IPS-18a (cell line): ENCODE measurements around the gene ZNF692.

Experiments
- H3K27ac ChIP-seq: one replicate; pipeline ENCODE4 v1.5.1; 2013; ENCODE audit warnings: low read length
- H3K27me3 ChIP-seq: one replicate; pipeline ENCODE4 v1.6.1; 2013; ENCODE audit warnings: mild to moderate bottlenecking, low read length; ENCODE audit not compliant: control insufficient read depth, insufficient read depth
- H3K36me3 ChIP-seq: one replicate; pipeline ENCODE4 v1.6.1; 2013; ENCODE audit warnings: low read depth, low read length; ENCODE audit not compliant: control insufficient read depth
- H3K4me1 ChIP-seq: one replicate; pipeline ENCODE4 v1.6.1; 2013; ENCODE audit warnings: low read depth, low read length; ENCODE audit not compliant: control insufficient read depth
- H3K4me3 ChIP-seq: one replicate; pipeline ENCODE4 v1.5.1; 2013; ENCODE audit warnings: low read length
- H3K9ac ChIP-seq: one replicate; pipeline ENCODE4 v1.6.1; 2013; ENCODE audit warnings: mild to moderate bottlenecking, low read length, moderate library complexity
- H3K9me3 ChIP-seq: one replicate; pipeline ENCODE4 v1.6.1; 2013; ENCODE audit warnings: low read depth, low read length; ENCODE audit not compliant: control insufficient read depth

Gene ZNF692

DNA sequence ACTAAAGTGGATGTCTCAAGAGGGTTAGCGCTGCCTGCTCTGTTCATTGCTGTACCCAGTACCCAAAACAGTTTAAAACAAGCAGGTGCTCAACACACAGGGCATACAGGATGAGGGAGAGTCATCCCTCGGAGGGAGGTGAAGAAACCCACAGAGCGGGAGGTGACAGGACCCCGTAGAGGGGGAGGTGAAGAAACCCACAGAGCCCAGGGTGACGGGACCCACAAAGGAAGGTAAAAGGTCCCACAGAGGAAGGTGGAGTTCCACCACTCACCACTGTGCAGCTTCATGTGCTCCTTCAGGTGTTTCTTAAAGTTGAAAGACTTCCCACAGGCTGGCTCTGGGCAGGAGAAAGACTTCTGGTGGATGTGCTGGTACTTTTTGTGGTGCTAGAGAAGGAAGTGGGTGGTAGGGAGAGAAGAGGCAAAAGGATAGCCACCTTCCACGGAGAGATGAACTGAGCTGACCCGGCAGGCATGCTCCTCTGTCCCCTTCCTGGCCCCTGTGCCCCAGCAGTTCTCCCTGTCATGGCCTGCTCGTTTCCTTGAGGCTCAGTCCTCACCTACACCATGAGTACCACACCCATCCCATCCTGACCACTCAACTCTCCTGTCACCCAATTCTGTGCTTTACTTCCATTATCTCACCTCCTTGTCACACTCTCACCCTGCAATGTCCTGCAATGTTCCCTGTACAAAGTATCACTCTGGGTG, 5.1 kb downstream of the ZNF692 start:
- peaks cover 39% of the 10 kb centered on the region for H3K36me3 ChIP-seq

GRCh38 chr1:248852481-248853405, 6.1 kb downstream of the ZNF692 start:
- Histone ChIP-seq H3K36me3 (peaks cover 50% of the 10 kb centered on the region), H3K4me1 (peaks cover 5% of the 10 kb centered on the region), H3K4me3 (no peak overlapping the region)

More for the DNA sequence above, 5.1 kb downstream of the ZNF692 start:
- peaks cover 5% of the 10 kb centered on the region for H3K4me1 ChIP-seq
- no peak overlapping the region for H3K27ac ChIP-seq
- no peaks in the 10 kb centered on the region for H3K27me3 ChIP-seq
- H3K9me3 ChIP-seq, result no peaks in the 10 kb centered on the region
- H3K4me3 ChIP-seq, result no peak overlapping the region
- no peak overlapping the region for H3K9ac ChIP-seq

GRCh38 chr1:248851390-248851789, 7.5 kb downstream of the ZNF692 start:
- no peak overlapping the region for H3K4me3 ChIP-seq
- no peak overlapping the region for H3K27ac ChIP-seq
- H3K27me3 ChIP-seq, result no peaks in the 10 kb centered on the region
- no peaks in the 10 kb centered on the region for H3K9me3 ChIP-seq
- H3K4me1 ChIP-seq, result no peaks in the 10 kb centered on the region
- H3K9ac ChIP-seq, result no peak overlapping the region
- H3K36me3 ChIP-seq, result peaks cover 58% of the 10 kb centered on the region

More at GRCh38 chr1:248852481-248853405, 6.1 kb downstream of the ZNF692 start:
- Histone ChIP-seq H3K9me3 (no peaks in the 10 kb centered on the region), H3K27me3 (no peaks in the 10 kb centered on the region), H3K27ac (no peak overlapping the region), H3K9ac (no peak overlapping the region)

GRCh38 chr1:248850536-248851251, 8.2 kb downstream of the ZNF692 start:
- peaks cover 62% of the 10 kb centered on the region for H3K36me3 ChIP-seq
- H3K4me3 ChIP-seq, result no peak overlapping the region
- no peak overlapping the region for H3K9ac ChIP-seq
- no peaks in the 10 kb centered on the region for H3K9me3 ChIP-seq
- H3K27me3 ChIP-seq, result no peaks in the 10 kb centered on the region
- no peaks in the 10 kb centered on the region for H3K4me1 ChIP-seq
- no peak overlapping the region for H3K27ac ChIP-seq

DNA sequence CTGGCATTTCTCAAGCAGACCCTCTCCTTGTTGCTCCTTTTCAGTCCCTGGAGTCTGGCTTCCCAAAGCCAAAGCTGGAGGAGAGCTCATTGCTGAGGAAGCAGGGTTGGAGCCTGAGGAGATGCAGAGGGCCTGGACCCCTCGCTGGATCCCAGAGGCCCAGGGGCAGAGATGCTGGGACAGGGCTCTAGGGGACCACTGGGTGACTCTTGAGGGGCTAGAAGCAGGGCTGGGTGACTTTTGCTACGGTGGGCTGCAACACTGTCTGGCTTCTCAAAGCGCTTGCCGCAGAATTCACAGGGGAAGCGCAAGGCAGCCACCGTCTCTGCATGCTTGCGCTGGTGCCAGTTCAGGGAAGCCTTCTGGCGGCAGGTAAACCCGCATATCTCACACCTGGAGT, 8.8 kb downstream of the ZNF692 start:
- no peaks in the 10 kb centered on the region for H3K9me3 ChIP-seq
- H3K27ac ChIP-seq, result no peak overlapping the region
- peaks cover 66% of the 10 kb centered on the region for H3K36me3 ChIP-seq

GRCh38 chr1:248849637-248850036, 9.2 kb downstream of the ZNF692 start:
- H3K4me1 ChIP-seq, result no peaks in the 10 kb centered on the region
- peaks cover 67% of the 10 kb centered on the region for H3K36me3 ChIP-seq
- H3K9me3 ChIP-seq, result no peaks in the 10 kb centered on the region
- no peak overlapping the region for H3K4me3 ChIP-seq
- no peaks in the 10 kb centered on the region for H3K27me3 ChIP-seq
- no peak overlapping the region for H3K9ac ChIP-seq
- no peak overlapping the region for H3K27ac ChIP-seq

More for the DNA sequence above, 8.8 kb downstream of the ZNF692 start:
- no peak overlapping the region for H3K4me3 ChIP-seq
- no peaks in the 10 kb centered on the region for H3K4me1 ChIP-seq
- no peaks in the 10 kb centered on the region for H3K27me3 ChIP-seq
- H3K9ac ChIP-seq, result no peak overlapping the region

GRCh38 chr1:248849152-248849551, 9.7 kb downstream of the ZNF692 start:
- Histone ChIP-seq H3K27me3 (no peaks in the 10 kb centered on the region), H3K27ac (no peak overlapping the region), H3K9ac (no peak overlapping the region), H3K9me3 (no peaks in the 10 kb centered on the region), H3K36me3 (peaks cover 68% of the 10 kb centered on the region), H3K4me1 (no peaks in the 10 kb centered on the region), H3K4me3 (no peak overlapping the region)

DNA sequence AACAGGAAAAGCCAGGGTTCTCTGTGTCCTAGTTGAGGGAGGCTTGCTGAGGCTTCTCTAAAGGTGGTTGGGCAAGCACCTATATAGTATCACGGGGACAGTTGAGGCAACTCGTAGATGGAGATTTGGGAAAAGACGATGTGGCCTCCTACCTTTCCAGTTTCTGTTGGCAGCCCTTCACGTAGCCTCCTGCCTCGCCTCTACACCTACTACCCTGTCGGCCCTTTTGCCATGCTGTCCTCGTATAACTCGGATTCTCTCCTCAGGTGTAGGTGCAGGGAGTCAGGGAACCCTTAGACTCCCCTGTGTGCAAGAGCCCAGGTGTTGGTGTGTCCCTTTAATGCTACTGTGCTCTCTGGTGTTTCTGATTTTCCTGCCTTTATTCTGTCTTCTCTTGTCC, 10.3 kb downstream of the ZNF692 start:
- Histone ChIP-seq H3K27ac (no peak overlapping the region), H3K36me3 (peaks cover 63% of the 10 kb centered on the region), H3K4me1 (no peaks in the 10 kb centered on the region), H3K9me3 (no peaks in the 10 kb centered on the region), H3K9ac (no peak overlapping the region), H3K4me3 (no peak overlapping the region), H3K27me3 (no peaks in the 10 kb centered on the region)

DNA sequence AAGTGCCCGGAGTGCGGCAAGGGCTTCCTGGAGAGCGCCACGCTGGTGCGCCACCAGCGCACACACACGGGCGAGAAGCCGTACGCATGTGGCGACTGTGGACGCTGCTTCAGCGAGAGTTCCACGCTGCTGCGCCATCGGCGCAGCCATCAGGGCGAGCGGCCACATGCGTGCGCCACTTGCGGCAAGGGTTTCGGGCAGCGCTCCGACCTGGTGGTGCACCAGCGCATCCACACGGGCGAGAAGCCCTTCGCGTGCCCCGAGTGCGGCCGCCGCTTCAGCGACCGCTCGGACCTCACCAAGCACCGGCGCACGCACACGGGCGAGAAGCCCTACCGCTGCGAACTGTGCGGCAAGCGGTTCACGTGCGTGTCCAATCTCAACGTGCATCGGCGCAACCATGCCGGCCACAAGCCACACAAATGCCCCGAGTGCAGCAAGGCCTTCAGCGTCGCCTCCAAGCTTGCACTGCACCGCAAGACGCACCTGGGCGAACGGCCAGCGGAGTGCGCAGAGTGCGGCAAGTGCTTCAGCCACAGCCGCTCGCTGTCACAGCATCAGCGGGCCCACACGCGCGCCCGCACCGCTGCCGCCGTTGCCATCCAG, 10.8 kb downstream of the ZNF692 start:
- peaks cover 57% of the 10 kb centered on the region for H3K36me3 ChIP-seq
- H3K27ac ChIP-seq, result no peak overlapping the region
- no peaks in the 10 kb centered on the region for H3K9me3 ChIP-seq
- no peaks in the 10 kb centered on the region for H3K4me1 ChIP-seq
- no peak overlapping the region for H3K9ac ChIP-seq
- H3K27me3 ChIP-seq, result no peaks in the 10 kb centered on the region
- no peak overlapping the region for H3K4me3 ChIP-seq

DNA sequence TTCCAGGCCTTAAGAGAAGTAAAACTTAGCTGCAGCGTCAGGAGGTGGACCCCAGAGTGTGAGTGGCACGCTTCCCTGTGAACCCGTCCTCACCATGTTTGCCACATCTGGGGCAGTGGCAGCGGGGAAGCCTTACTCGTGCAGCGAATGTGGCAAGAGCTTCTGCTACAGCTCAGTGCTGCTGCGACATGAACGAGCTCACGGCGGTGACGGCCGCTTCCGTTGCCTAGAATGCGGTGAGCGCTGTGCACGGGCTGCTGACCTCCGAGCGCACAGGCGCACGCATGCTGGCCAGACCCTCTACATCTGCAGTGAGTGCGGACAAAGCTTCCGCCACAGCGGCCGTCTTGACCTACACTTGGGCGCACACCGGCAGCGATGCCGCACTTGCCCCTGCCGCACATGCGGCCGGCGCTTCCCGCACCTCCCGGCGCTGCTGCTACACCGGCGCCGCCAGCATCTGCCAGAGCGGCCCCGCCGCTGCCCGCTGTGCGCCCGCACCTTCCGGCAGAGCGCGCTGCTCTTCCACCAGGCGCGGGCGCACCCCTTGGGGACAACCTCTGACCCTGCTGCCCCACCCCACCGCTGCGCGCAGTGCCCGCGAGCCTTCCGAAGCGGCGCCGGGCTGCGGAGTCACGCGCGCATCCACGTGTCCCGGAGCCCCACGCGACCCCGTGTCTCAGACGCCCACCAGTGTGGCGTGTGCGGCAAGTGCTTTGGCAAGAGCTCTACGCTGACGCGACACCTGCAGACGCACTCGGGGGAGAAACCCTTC, 11.5 kb downstream of the ZNF692 start:
- no peaks in the 10 kb centered on the region for H3K27me3 ChIP-seq
- H3K4me1 ChIP-seq, result no peaks in the 10 kb centered on the region
- no peak overlapping the region for H3K27ac ChIP-seq
- peaks cover 56% of the 10 kb centered on the region for H3K36me3 ChIP-seq
- H3K4me3 ChIP-seq, result no peak overlapping the region
- H3K9me3 ChIP-seq, result no peaks in the 10 kb centered on the region
- H3K9ac ChIP-seq, result no peak overlapping the region
